HG03139 (cell line): ENCODE measurements around the gene ANKHD1.
"Not testable (repeated sequence)": the region's sequence is repeated elsewhere in the genome, so short reads cannot be mapped to it uniquely, and the experiment has no call there.

Experiments
- ATAC-seq: cut with Tn5 transposase; IDR thresholded peaks from one replicate; pipeline ENCODE4 v1.9.1; 2021; ENCODE audit not compliant: unreplicated experiment

The ANKHD1 gene

DNA sequence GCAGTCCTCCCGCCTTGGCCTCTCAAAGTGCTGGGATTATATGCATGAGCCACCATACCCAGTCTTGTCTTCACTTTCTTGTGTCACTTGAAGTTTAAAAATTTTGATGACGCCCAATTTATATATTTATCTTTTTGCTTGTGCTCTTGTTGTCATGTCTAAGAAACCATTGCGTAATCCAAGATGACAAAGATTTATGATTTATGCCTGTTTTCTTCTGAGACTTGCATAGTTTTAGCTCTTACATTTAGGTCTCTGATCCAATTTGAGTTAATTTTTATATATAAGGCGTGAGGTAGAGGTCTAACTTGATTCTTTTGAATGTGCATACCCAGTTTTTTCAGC, 18.6 kb downstream of the ANKHD1 start:
- no peak for ATAC-seq

DNA sequence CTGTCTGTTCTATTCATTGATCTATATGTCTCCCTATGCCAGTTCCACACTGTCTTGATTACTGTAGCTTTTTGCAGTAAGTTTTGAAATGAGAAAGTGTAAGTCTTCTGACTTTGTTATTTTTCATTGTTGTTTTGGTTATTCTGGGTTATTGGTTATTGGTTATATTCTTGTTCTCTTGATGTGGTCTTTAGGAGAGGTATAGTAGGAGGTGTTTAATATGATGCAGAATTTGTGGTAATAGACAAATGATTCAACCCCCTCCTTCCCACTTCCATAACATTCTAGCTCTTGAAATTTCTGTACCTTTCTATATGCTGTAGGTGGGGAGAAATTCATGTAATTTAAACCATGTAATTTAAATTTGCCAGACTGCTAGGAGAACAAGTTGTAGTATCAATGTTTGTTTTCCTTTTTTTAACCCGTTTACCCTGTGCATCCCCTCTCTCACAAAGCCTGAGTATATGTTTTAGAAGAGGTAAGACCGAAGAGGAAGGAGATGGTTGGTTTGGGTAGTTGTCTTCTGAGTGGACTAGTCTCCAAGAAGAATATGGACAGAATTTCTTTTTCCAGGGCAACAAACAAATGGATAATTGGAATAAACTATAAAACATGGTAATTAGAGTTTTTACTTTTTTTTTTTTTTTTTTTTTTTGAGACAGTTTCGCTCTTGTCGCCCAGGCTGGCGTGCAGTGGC, 19.2 kb downstream of the ANKHD1 start:
- ATAC-seq, result no peak

DNA sequence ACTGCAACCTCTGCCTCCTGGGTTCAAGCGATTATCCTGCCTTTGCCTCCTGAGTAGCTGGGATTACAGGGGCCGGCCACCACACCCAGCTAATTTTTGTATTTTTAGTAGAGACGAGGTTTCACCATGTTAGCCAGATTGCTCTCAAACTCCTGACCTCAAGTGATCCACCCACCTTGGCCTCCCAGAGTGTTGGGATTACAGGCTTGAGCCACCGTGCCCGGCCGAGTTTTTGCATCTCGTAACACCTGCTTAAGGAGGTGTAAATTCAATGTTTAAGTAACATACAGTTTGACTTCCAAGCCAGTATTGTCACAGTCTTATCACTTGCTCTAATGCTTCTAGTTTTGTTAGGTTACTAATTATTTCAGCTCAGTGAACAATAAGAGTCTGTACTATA, 19.7 kb downstream of the ANKHD1 start:
- ATAC-seq, result not testable (repeated sequence)

- no peak for ATAC-seq
Observed at GRCh38 chr5:140423609-140424008, 22.0 kb downstream of the ANKHD1 start.

GRCh38 chr5:140424135-140424534, 22.5 kb downstream of the ANKHD1 start:
- no peak for ATAC-seq

DNA sequence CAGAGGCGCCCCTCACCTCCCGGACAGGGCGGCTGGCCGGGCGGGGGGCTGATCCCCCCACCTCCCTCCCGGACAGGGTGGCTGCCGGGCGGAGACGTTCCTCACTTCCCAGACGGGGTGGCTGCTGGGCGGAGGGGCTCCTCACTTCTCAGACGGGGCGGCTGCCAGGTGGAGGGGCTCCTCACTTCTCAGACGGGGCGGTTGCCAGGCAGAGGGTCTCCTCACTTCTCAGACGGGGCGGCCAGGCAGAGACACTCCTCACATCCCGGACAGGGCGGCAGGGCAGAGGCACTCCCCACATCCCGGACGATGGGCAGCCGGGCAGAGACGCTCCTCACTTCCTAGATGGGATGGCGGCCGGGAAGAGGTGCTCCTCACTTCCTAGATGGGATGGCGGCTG, 26.1 kb downstream of the ANKHD1 start:
- ATAC-seq, result not testable (repeated sequence)

- no peak for ATAC-seq
Observed at GRCh38 chr5:140429724-140430123, 28.1 kb downstream of the ANKHD1 start.

GRCh38 chr5:140432212-140432611, 30.6 kb downstream of the ANKHD1 start:
- no peak for ATAC-seq

DNA sequence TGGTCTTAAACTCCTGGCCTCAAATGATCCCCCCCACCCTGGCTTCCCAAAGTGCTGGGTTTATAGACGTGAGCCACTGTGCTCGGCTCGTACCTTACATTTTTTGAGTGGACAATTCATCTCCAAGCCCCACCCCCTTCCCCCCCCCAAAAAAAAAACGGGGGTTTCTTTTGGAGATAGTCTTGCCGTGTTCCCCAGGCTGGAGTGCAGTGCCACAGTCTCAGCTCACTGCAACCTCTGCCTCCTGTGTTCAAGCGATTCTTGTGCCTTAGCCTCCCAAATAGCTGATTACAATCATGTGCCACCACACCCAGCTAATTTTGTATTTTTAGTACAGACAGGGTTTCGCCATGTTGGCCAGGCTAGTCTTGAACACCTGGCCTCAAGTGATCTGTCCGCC, 31.3 kb downstream of the ANKHD1 start:
- no peak for ATAC-seq

- ATAC-seq, result not testable (repeated sequence)
Observed at GRCh38 chr5:140457368-140457767, 55.7 kb downstream of the ANKHD1 start.

GRCh38 chr5:140466981-140467742, 65.5 kb downstream of the ANKHD1 start:
- no peak for ATAC-seq

DNA sequence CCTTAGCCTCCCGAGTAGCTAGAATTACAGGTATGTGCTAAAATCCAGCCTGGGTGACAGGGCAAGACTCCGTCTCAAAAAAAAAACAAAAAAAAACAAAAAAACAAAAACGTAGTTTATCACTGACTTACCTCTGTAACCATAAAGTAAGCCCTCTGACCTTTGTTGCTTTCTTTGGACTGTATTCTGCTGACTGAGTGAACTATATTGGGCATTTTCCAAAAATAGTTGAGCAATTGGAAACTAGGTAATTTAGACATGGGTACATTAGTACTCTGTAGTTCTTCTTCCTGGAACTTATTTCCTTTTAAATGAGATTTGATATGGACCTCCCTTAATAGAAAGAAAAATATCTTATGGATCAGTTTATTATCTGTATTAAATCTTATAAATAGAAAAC, 66.6 kb downstream of the ANKHD1 start:
- no peak for ATAC-seq

DNA sequence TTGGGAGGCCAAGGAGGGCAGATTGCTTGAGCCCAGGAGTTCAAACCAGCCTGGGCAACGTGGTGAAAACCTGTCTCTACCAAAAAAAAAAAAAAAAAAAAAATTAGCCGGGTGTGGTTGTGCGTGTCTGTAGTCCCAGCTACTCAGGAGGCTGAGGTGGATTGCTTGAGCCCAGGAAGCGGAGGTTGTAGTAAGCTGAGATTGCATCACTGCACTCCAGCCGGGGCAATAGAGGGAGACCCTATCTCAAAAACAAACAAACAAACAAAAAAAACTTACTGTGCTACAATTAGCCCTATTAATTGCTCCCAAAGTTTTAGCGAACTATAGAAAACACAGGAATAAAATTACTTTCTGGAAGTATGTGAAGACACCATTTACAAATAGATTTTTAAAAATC, 67.6 kb downstream of the ANKHD1 start:
- no peak for ATAC-seq

DNA sequence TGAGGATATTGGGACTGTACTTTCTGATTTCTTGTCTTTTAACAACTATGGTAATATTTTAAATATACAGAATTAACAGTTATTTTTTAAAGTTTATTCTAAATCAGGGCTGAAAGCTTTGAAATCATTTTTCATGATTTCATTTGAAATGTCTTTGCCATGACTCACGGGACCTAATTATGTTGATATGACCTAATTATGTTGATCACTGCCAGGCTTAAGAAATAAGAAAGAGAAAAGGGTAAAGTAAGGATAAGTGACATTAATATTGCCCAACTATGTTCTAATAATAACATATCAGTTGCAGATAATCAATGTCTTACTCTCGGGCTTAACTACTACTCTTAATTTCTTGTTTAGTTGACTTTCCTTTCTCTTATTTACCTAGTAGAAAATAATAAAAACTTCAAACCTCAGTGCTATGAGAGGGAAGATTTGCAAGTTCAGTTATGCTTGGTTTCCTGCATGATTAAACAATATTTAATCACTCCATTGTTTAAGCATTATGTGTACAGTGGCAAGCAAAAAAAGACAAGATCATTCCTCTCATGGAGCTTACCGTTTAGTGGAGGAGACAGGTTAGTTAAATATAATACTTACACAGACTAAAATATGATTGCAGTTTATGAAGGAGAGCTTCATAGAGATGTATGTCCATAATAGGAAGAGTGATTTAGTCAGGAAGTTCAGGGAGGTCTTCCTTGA, 78.8 kb downstream of the ANKHD1 start:
- ATAC-seq, result no peak

- no peak for ATAC-seq
Observed at GRCh38 chr5:140481758-140482157, 80.1 kb downstream of the ANKHD1 start.

DNA sequence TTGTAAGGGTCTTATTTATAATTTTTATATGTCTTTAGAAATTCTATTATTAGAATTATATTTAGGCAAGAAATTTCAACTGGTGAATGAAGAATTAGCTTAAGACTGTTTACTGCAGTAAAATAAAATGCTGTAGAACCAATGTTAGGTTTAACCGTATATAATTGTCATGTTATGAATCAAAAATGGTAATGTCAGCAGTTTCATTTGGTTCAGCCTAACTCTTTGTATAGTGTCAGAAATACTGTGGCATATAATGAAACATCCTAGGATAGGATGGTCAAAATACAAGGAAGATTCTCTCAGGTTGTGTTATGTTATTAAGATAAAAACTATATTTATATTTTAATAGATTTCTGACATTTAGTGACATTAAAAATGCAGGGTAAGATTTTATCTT, 81.4 kb downstream of the ANKHD1 start:
- ATAC-seq, result no peak

- ATAC-seq, result not testable (repeated sequence)
Observed at GRCh38 chr5:140488141-140488540, 86.5 kb downstream of the ANKHD1 start.

- no peak for ATAC-seq
Observed at GRCh38 chr5:140488914-140489313, 87.3 kb downstream of the ANKHD1 start.

GRCh38 chr5:140497897-140498296, 96.3 kb downstream of the ANKHD1 start:
- ATAC-seq, result no peak

DNA sequence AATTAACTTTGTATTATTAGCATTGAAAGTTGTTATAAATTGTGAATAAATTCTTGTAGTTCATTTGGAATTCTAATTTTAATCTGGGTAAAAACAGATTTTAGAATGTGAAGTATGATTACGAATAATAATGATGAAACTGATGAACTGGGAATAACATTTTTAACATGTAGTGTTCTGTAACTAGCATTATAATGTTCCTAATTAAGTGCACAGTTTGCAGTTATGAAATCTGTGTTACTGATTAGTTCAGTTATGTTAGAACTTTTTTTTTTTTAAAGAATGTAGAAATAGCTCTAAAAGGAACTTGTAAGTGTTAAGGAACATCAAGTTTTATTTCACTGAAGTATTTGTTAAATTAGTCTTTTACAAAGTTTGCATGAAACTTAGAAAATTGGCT, 97.0 kb downstream of the ANKHD1 start:
- ATAC-seq, result no peak

- ATAC-seq, result no peak
Observed at GRCh38 chr5:140502834-140503233, 101.2 kb downstream of the ANKHD1 start.

- ATAC-seq, result no peak
Observed at GRCh38 chr5:140509898-140510297, 108.3 kb downstream of the ANKHD1 start.
